Loucy (cell line): ENCODE data around the gene C1orf216.

Source experiments
- CTCF ChIP-seq: fragments of 200-600 bp; sonication (generic); conservative IDR thresholded peaks from 2 replicates; pipeline ENCODE4 v1.5.1; 2014; ENCODE audit warnings: mild to moderate bottlenecking, antibody characterized with exemption, low read length
- EZH2phosphoT487 ChIP-seq: fragments of 200-600 bp; IDR thresholded peaks from 2 replicates; pipeline ENCODE4 v1.6.1; 2018; ENCODE audit warnings: antibody characterized with exemption, mild to moderate bottlenecking, moderate library complexity, borderline replicate concordance

GRCh38 chr1:35718492-35719336 lies at the start of gene C1orf216:
- no peak for TF ChIP-seq CTCF
- TF ChIP-seq EZH2phosphoT487, result no peak
